ENCODE data around the gene MTARC2.

MTARC2 gene

DNA sequence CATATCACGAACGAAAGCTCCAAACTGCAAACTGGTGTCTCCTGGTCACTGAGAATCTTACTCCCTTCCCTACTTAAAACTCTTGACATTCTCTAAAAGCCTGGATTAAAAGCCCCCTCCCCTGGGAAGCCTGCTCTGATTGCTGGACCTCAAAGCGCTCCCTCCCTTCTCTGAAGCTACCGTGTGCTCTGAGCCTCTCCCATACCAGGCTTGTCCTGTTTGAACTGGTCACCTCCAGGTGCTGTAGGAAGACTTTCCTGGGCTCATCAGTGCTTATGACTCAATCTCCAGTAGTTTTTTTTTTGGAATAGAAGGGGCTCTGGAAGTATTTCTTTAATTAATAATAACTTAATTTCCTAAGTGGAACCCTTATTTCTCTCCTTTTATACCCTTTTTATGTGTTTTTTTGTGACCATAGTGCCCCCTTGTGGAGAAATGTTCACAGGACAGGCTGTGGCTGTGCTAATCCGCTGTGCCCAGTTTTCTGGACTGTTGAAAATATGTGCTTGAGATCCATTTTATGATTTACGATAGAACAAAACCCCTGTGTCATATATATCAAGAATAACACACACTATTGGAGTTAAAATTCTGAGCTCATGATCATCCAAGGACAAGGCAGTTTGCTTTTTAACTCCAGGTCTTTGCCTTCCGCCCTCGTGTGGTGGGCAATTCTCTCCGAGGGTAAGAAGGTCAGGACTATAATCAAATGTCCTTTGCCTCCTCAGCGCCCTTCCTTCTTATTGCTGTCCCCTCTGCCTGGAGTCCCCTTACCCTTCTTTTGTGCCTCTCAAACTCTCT is 55.5 kb downstream of the MTARC2 start:
- peak; percentile 51 for DNase-seq (ENCODE audit: low spot score)

DNA sequence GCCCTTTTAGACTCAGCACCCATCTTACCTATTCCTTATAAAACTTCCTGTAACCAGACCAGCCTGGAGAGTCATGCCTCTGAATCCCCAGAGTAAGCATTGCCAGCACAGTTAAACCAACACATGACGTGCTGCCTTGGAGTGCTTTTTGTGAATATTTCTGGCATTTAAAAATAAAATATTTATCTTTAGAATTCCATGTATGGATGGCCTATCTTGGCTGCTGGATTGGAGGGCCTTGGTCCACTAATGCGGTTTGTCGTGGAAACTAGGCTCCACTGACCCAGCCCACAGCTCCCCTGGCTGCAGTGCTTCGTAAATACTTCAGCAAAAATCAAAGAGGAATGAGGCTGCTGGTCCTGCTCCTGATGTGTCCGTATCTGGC is 56.1 kb downstream of the MTARC2 start:
- no peak for DNase-seq (ENCODE audit: low spot score)

GRCh38 chr1:220806408-220806807 is 58.3 kb downstream of the MTARC2 start:
- DNase-seq (ENCODE audit: low spot score), result no peak

- no peak for DNase-seq (ENCODE audit: low spot score)
Observed at GRCh38 chr1:220807726-220808125, 59.6 kb downstream of the MTARC2 start.

DNA sequence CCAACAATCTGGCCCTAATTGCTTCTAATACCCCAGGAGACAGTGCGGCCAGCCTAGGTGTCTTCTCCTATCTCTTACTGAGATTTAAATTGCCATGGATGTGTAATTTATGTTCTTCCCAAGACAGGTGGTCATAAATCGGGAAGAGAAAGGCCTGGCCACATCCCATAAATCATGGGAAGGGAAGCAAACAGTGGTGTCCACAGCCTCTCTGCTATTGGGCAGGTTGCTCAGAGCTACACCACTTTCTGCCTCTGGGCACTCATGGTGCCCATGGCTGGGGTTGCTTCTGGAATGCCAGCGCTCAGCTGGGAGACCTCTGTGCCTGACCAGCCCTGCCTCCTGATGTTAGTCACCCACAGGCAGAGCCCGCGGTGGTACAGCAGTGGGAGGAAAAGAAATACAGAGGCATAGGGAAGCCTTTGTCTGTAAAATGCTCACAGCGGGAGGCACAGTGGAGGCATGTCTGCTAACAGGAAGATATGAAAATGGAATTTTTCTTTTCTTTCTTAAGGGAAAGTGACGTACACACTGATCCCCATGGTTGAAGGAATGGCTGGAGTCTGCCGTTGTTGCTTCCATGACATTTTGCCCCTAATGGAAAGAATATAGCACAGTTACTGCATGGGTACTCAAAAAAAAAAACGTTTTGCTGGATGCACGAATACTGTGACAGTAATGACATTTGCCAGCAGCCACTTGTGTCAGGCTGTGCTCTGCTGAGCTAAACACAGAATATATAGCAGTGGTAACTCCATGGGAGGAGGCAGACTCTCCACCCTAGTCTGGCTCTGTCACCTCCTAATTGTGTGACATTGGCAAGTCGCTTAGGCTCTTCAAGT is 60.4 kb downstream of the MTARC2 start:
- no peak for DNase-seq (ENCODE audit: low spot score)

- no peak for DNase-seq (ENCODE audit: low spot score)
Observed at GRCh38 chr1:220809187-220809550, 61.0 kb downstream of the MTARC2 start.

DNA sequence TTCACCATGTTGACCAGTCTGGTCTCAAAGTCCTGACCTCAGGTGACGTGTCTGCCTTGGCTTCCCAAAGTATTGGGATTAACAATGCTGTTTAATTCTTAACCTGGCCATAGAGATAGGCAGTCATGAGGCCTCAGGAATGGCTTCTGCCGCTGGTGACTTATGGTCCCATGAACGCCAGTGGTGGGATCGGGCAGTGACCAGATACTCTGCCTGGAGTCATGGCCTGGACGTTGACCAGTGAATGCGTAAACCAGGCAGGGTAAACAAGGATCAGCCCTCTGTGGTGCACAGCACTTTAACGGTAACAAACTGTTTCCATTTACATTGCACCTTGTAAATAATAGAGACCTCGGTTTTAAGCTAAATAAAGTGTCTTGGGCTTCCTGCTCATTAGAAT is 61.6 kb downstream of the MTARC2 start:
- DNase-seq (ENCODE audit: low spot score), result no peak

DNA sequence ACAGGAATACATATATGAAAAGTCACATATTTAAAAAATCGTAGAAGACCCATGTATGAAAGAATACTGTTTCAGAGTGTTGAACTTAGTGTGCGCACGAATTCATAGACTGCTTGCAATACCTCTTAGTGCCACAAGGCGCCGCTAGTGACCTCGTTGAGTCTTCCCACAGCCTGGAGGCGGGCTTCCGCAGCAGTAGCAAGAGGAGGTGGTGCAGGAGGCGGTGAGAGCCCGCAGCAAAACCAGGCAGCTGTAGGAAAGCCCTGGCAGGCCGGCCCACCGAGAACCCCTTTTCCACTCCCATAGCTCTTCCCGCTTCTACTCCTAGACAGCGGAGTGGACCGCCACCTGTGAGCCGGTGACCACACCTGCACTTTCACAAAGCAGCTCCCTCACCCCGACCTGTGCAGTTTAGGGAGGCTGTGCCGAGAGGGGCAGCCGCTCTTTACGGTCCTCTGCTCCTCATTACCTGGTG is 62.1 kb downstream of the MTARC2 start:
- peak; percentile 83 for DNase-seq (ENCODE audit: low spot score)

- DNase-seq (ENCODE audit: low spot score), result no peak
Observed at GRCh38 chr1:220810963-220811362, 62.8 kb downstream of the MTARC2 start.

- no peak for DNase-seq (ENCODE audit: low spot score)
Observed at GRCh38 chr1:220811695-220812094, 63.6 kb downstream of the MTARC2 start.

GRCh38 chr1:220812308-220812707 is 64.2 kb downstream of the MTARC2 start:
- DNase-seq (ENCODE audit: low spot score), result no peak

GRCh38 chr1:220813013-220813412 is 64.9 kb downstream of the MTARC2 start:
- DNase-seq (ENCODE audit: low spot score), result no peak

DNA sequence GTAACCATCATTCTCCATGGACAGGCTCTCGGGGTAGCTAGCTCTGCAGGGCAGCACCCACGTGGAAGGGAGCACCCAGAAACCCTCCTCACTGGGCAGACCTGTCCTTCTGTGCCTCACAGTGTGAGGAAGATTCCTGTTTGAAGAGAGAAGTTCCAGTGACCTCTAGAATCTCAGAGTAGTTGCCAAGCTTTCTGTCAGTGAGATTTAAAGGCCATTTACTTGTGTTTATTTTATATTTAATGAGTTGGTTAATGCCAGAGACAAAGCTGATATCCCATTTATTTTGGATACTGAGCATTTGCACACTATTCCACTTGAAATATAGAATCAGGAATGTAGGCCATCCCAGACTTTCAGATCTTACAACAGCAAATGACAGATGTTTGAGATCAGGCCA is 67.3 kb downstream of the MTARC2 start:
- no peak for DNase-seq (ENCODE audit: low spot score)

DNA sequence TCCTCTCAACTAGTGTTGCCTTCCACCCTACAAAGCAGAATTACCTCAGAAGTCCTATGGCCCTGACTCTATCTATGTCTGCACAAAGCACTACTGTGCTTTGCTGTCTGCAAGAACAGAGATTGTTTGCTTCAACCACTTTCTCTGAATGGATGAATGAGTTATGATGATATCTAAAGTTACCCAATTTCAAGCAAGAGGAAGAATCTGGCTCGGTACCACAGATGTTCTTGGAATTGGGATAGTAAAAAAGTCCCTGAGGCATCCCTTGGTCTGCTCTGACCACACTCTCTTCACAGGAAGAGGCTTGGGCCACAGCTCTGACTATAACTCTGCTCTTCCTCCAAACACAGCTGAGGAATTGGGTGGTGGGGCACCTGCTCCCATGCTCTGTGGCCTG is 69.8 kb downstream of the MTARC2 start:
- DNase-seq (ENCODE audit: low spot score), result peak; percentile 50

- peak; percentile 90 for DNase-seq (ENCODE audit: low spot score)
Observed at GRCh38 chr1:220818421-220819173, 70.5 kb downstream of the MTARC2 start.

DNA sequence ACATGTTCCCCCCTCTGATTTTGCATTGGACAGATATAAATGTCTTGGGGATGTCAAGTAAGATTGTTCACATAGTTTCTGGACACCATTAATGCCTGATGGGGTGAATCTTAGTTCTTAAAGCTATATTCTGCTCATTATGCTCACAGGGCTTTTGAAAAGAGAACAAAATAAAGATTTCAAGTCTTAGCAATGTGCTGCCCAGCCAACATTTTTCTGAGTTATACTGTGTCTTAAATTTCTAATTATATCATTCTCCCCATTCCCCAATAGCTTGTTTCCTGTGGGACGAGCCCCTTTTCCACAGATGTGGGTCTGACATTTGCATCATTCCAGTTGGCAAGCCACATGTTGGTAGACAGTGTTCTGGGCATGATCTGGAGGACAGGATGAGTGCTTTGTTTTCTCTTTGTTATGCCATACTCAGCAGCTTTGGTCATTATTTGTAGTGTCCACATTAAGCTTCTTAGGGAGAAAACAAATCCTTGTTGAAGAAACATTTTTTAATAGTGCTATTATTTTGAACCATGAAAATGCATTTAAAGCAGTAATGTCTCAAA is 71.4 kb downstream of the MTARC2 start:
- DNase-seq (ENCODE audit: low spot score), result no peak

GRCh38 chr1:220824031-220824989 is 76.2 kb downstream of the MTARC2 start:
- DNase-seq (ENCODE audit: low spot score), result no peak

DNA sequence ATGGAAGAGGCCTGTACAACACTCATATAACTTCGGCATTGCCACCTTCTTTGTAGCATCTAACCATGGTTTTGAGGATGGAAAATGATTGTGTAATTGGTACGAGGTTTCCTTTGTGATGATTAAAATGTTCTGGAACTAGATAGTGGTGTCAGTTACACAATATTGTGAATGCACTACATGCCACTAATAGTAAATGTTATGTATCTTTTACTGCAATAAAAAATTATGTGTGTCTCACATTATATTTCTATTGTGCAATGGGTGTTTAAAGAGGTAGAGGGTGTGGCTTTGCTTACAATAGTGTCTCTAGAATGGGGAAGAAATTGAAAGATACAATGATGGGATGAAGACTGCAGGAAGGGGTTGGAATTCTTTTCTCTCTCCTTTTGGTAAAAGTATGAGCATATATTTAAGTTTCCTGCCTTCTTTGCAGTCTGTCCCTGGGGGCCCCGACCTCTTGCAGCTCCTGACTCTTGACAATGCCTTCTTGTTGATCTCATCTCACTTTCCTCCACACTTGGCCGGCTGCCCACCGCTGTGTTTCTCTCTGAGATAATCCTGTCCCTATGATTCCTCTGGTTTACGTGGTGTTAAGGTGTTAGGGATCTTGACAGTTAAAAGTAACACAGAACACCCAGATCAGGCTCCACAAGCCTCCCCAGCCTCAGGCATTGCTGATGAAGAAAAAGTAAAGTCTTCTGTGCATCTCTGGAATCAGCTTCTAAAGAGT is 77.9 kb downstream of the MTARC2 start:
- no peak for DNase-seq (ENCODE audit: low spot score)

- DNase-seq (ENCODE audit: low spot score), result no peak
Observed at GRCh38 chr1:220826729-220827128, 78.6 kb downstream of the MTARC2 start.

- no peak for DNase-seq (ENCODE audit: low spot score)
Observed at GRCh38 chr1:220827445-220828178, 79.5 kb downstream of the MTARC2 start.

Measured in AG08395 (cell line).